ENCODE measurements around the gene LUM.

- TF ChIP-seq CTCF (conservative IDR thresholded peaks at IDR 0.05; ENCODE audit: low read depth in 2 of 2): no peak
- TF ChIP-seq REST (IDR thresholded peaks at IDR 0.05; ENCODE audit: unreplicated experiment): no peak
- no peak for TF ChIP-seq JUNB (IDR thresholded peaks at IDR 0.05; ENCODE audit: unreplicated experiment)
Measured at GRCh38 chr12:91073426-91073825, 37.9 kb downstream of the LUM start.

All from GM23338 (cell line).